GM08714 (cell line): ENCODE results near the gene KCNMB2.

Experiments used
- H3K4me3 ChIP-seq: fragments of 200-500 bp; sonication (Bioruptor generic); 2 replicates; pipeline ENCODE4 v1.5.1; 2014; ENCODE audit warnings: mild to moderate bottlenecking, low read length, inconsistent platforms
- ZNF274 ChIP-seq: IDR thresholded peaks from 2 replicates; pipeline ENCODE4 v1.6.1; 2012; ENCODE audit warnings: mild to moderate bottlenecking, low read depth, low read length

KCNMB2 gene

GRCh38 chr3:178777718-178778411, 241.6 kb downstream of the KCNMB2 start:
- TF ChIP-seq ZNF274, result no peak
- no peak overlapping the region for H3K4me3 ChIP-seq

- TF ChIP-seq ZNF274, result no peak
Observed at GRCh38 chr3:178778589-178778988, 242.4 kb downstream of the KCNMB2 start.

GRCh38 chr3:178785961-178786360, 249.7 kb downstream of the KCNMB2 start:
- TF ChIP-seq ZNF274, result no peak

More at GRCh38 chr3:178778589-178778988, 242.4 kb downstream of the KCNMB2 start:
- H3K4me3 ChIP-seq, result no peak overlapping the region

GRCh38 chr3:178787960-178788359, 251.7 kb downstream of the KCNMB2 start:
- TF ChIP-seq ZNF274, result no peak
- no peak overlapping the region for H3K4me3 ChIP-seq

More at GRCh38 chr3:178785961-178786360, 249.7 kb downstream of the KCNMB2 start:
- no peak overlapping the region for H3K4me3 ChIP-seq

GRCh38 chr3:178794711-178795110, 258.5 kb downstream of the KCNMB2 start:
- no peak overlapping the region for H3K4me3 ChIP-seq
- TF ChIP-seq ZNF274, result no peak

GRCh38 chr3:178795349-178795748, 259.1 kb downstream of the KCNMB2 start:
- no peak for TF ChIP-seq ZNF274
- H3K4me3 ChIP-seq, result no peak overlapping the region

GRCh38 chr3:178802259-178802658, 266.0 kb downstream of the KCNMB2 start:
- no peak for TF ChIP-seq ZNF274
- no peak overlapping the region for H3K4me3 ChIP-seq

- no peak for TF ChIP-seq ZNF274
- no peak overlapping the region for H3K4me3 ChIP-seq
Observed at GRCh38 chr3:178802993-178803693, 266.9 kb downstream of the KCNMB2 start.

- TF ChIP-seq ZNF274, result no peak
- no peak overlapping the region for H3K4me3 ChIP-seq
Observed at GRCh38 chr3:178804606-178805005, 268.4 kb downstream of the KCNMB2 start.

GRCh38 chr3:178805741-178806140, 269.5 kb downstream of the KCNMB2 start:
- TF ChIP-seq ZNF274, result no peak
- H3K4me3 ChIP-seq, result no peak overlapping the region

- H3K4me3 ChIP-seq, result no peak overlapping the region
- no peak for TF ChIP-seq ZNF274
Observed at GRCh38 chr3:178806651-178807050, 270.4 kb downstream of the KCNMB2 start.

GRCh38 chr3:178807694-178808093, 271.5 kb downstream of the KCNMB2 start:
- TF ChIP-seq ZNF274, result no peak
- no peak overlapping the region for H3K4me3 ChIP-seq

- no peak overlapping the region for H3K4me3 ChIP-seq
- TF ChIP-seq ZNF274, result no peak
Observed at GRCh38 chr3:178808748-178809147, 272.5 kb downstream of the KCNMB2 start.

GRCh38 chr3:178810181-178810580, 273.9 kb downstream of the KCNMB2 start:
- H3K4me3 ChIP-seq, result no peak overlapping the region
- no peak for TF ChIP-seq ZNF274

GRCh38 chr3:178822722-178823121, 286.5 kb downstream of the KCNMB2 start:
- TF ChIP-seq ZNF274, result no peak
- no peak overlapping the region for H3K4me3 ChIP-seq
